MCF 10A (cell line): ENCODE measurements around the gene TMEM179. TPM values are rescaled to one million over a fixed set of nuclear protein-coding genes. Genes with fewer than 3 reads are reported as not detected.

Source experiments
- BruUV-seq: library from RNA; stranded (reverse); fragments of 400-500 nt; replicated peaks from 2 replicates; lab custom pipeline; 2021; lab: Mats Ljungman, UMichigan
- CTCF ChIA-PET: fragments of 300-600 bp; sonication (Branson Sonifier 250); formaldehyde crosslinking; extraction: SDS; loops from one replicate; lab custom pipeline; 2021; ENCODE audit warnings: antibody characterized with exemption, inconsistent platforms; lab: Yijun Ruan, JAX
- POLR2A ChIA-PET: fragments of 300-600, 350-650 bp; sonication (Branson Sonifier 250); formaldehyde crosslinking; extraction: SDS; loops from one replicate; lab custom pipeline; 2020; ENCODE audit warnings: antibody characterized with exemption, inconsistent platforms; lab: Yijun Ruan, JAX
- DNase-seq: peaks from one replicate; pipeline ENCODE4 v3.0.0-alpha.2; 2018; ENCODE audit not compliant: unreplicated experiment
- H3K27ac Mint-ChIP-seq: one replicate; pipeline ENCODE4 v1.8.0; 2022; ENCODE audit warnings: mild to moderate bottlenecking, low read depth, mixed read lengths; ENCODE audit not compliant: unreplicated experiment
- H3K27me3 Mint-ChIP-seq: one replicate; pipeline ENCODE4 v1.8.0; 2022; ENCODE audit warnings: mixed read lengths; ENCODE audit not compliant: insufficient read depth, unreplicated experiment
- H3K36me3 Mint-ChIP-seq: one replicate; pipeline ENCODE4 v1.8.0; 2022; ENCODE audit warnings: mild to moderate bottlenecking, moderate library complexity, mixed read lengths; ENCODE audit not compliant: insufficient read depth, unreplicated experiment
- H3K4me1 Mint-ChIP-seq: one replicate; pipeline ENCODE4 v1.8.0; 2022; ENCODE audit warnings: mixed read lengths; ENCODE audit not compliant: insufficient read depth, unreplicated experiment
- H3K4me3 Mint-ChIP-seq: one replicate; pipeline ENCODE4 v1.8.0; 2022; ENCODE audit warnings: mild to moderate bottlenecking, moderate library complexity, mixed read lengths; ENCODE audit not compliant: unreplicated experiment
- H3K9me3 Mint-ChIP-seq: one replicate; pipeline ENCODE4 v1.8.0; 2022; ENCODE audit warnings: mixed read lengths; ENCODE audit not compliant: unreplicated experiment
- intact Hi-C: fragments of 100-400 bp; cut with micrococcal nuclease; formaldehyde crosslinking; loops from 2 replicates; pipeline ENCODE4 v1.14.1; 2022
- total RNA-seq: library from RNA; stranded (reverse); gene quantifications from 2 replicates; pipeline ENCODE4 v1.2.3, GENCODE V29; 2022
- TF ChIP-seq, protein P1 (sequence below): fragments of 200-600 bp; IDR thresholded peaks from one replicate; pipeline ENCODE4 v1.8.0; 2022; ENCODE audit warnings: antibody characterized with exemption, mild to moderate bottlenecking; ENCODE audit not compliant: unreplicated experiment

Gene TMEM179
- total RNA-seq, 1 experiment from 2014 or later: not detected

DNA sequence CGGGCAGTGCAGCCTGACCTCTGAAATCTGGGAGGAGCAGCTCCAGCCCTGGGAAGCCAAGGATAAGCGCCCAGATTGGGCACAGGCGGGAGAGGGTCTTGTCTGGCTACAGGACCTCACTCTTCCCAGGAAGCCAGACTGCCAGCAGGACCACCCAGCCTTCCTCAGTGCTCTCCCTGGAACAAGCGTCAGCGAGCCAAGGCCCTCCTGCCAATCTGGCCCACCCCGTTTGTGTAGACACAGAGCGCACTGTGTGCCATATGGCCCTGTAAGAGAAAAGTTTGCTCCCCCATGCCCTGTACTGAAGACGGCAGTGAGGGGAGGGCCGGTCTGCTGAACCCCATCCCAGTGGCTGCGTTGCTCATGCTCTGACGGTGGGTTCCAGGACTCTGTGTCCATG lies 26.3 kb downstream of the TMEM179 start:
- H3K4me3 Mint-ChIP-seq: no peak overlapping the region
- H3K36me3 Mint-ChIP-seq: no peaks in the 10 kb centered on the region
- H3K4me1 Mint-ChIP-seq: no peaks in the 10 kb centered on the region
- no peaks in the 10 kb centered on the region for H3K9me3 Mint-ChIP-seq
- no peak for DNase-seq
- ChIA-PET CTCF (interaction anchor here (1.0 to 1.8 kb wide), 2 partner anchors 14 to 15 kb away, joined by 5 to 7 read pairs; no protein-coding TSS in a partner anchor), POLR2A (interaction anchor here (1.2 kb wide), 1 partner anchor 41 kb away, joined by 3 read pairs; no protein-coding TSS in a partner anchor)
- peaks cover 27% of the 10 kb centered on the region for H3K27me3 Mint-ChIP-seq
- no peak overlapping the region for H3K27ac Mint-ChIP-seq
- BruUV-seq: no TSS peak
- intact Hi-C loops: no loop called here
- TF ChIP-seq, protein P1, sequence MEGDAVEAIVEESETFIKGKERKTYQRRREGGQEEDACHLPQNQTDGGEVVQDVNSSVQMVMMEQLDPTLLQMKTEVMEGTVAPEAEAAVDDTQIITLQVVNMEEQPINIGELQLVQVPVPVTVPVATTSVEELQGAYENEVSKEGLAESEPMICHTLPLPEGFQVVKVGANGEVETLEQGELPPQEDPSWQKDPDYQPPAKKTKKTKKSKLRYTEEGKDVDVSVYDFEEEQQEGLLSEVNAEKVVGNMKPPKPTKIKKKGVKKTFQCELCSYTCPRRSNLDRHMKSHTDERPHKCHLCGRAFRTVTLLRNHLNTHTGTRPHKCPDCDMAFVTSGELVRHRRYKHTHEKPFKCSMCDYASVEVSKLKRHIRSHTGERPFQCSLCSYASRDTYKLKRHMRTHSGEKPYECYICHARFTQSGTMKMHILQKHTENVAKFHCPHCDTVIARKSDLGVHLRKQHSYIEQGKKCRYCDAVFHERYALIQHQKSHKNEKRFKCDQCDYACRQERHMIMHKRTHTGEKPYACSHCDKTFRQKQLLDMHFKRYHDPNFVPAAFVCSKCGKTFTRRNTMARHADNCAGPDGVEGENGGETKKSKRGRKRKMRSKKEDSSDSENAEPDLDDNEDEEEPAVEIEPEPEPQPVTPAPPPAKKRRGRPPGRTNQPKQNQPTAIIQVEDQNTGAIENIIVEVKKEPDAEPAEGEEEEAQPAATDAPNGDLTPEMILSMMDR: no peak

GRCh38 chr14:104577847-104578301 lies 26.7 kb downstream of the TMEM179 start:
- Mint-ChIP-seq H3K27me3 (peaks cover 23% of the 10 kb centered on the region), H3K4me1 (no peaks in the 10 kb centered on the region), H3K27ac (no peak overlapping the region), H3K9me3 (no peaks in the 10 kb centered on the region), H3K36me3 (no peaks in the 10 kb centered on the region), H3K4me3 (no peak overlapping the region)
- intact Hi-C loops: no loop called here
- DNase-seq: no peak
- BruUV-seq: no TSS peak
- TF ChIP-seq, protein P1: no peak
- ChIA-PET CTCF (interaction anchor here (0.6 to 1.6 kb wide), 5 partner anchors 15 to 500 kb away, joined by 3 to 5 read pairs (median 4); no protein-coding TSS in a partner anchor), POLR2A (no interaction called here)

DNA sequence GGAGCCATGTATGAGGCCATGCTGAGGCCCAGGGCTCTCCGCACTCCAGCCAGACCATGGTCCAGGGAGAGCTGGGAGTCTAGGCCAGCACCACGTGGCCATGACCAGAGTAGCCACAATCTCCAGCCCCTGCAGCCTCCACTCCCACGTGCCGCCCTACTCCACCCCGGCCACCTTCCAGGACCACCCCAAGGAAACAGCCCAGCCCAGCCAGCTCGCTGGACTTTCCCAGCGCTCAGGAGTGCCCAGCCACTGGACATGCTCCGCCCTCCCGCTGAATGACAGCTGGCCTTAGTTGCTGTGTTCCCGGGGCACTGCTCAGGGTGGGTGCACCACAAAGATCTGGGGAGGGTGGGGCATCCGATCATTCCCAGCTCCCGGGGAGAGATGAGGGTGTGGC lies 27.1 kb downstream of the TMEM179 start:
- H3K4me1 Mint-ChIP-seq: no peaks in the 10 kb centered on the region
- TF ChIP-seq, protein P1: no peak
- intact Hi-C loops: no loop called here

GRCh38 chr14:104576970-104577332 lies 27.6 kb downstream of the TMEM179 start:
- CTCF ChIA-PET: interaction anchor here (0.7 to 1.6 kb wide), 3 partner anchors 12 to 501 kb away, joined by 3 to 4 read pairs (median 4); no protein-coding TSS in a partner anchor
- POLR2A ChIA-PET: interaction anchor here (0.6 kb wide), 1 partner anchor 1546 kb away, joined by 3 read pairs; no protein-coding TSS in a partner anchor
- H3K36me3 Mint-ChIP-seq: no peaks in the 10 kb centered on the region
- BruUV-seq: no TSS peak
- H3K9me3 Mint-ChIP-seq: no peaks in the 10 kb centered on the region
- TF ChIP-seq, protein P1: no peak
- peaks cover 22% of the 10 kb centered on the region for H3K27me3 Mint-ChIP-seq
- intact Hi-C loops: no loop called here
- H3K4me1 Mint-ChIP-seq: no peaks in the 10 kb centered on the region
- no peak overlapping the region for H3K27ac Mint-ChIP-seq
- no peak overlapping the region for H3K4me3 Mint-ChIP-seq
- no peak for DNase-seq

More for the DNA sequence above, 27.1 kb downstream of the TMEM179 start:
- ChIA-PET POLR2A (no interaction called here), CTCF (interaction anchor here (0.6 to 1.6 kb wide), 6 partner anchors 13 to 499 kb away, joined by 3 to 5 read pairs (median 4); no protein-coding TSS in a partner anchor)
- Mint-ChIP-seq H3K27ac (no peak overlapping the region), H3K4me3 (no peak overlapping the region), H3K27me3 (peaks cover 22% of the 10 kb centered on the region), H3K9me3 (no peaks in the 10 kb centered on the region), H3K36me3 (no peaks in the 10 kb centered on the region)
- DNase-seq: no peak
- no TSS peak for BruUV-seq
